Measurements from ENCODE around the gene GRIK5. TPM values are rescaled to one million over a fixed set of nuclear protein-coding genes. Genes with fewer than 3 reads are reported as not detected.
"Not testable (repeated sequence)": the region's sequence is repeated elsewhere in the genome, so short reads cannot be mapped to it uniquely, and the experiment has no call there.

Gene GRIK5
- total and polyA plus RNA-seq, 2 experiments from 2014 or later: 0.50 to 0.60 TPM

DNA sequence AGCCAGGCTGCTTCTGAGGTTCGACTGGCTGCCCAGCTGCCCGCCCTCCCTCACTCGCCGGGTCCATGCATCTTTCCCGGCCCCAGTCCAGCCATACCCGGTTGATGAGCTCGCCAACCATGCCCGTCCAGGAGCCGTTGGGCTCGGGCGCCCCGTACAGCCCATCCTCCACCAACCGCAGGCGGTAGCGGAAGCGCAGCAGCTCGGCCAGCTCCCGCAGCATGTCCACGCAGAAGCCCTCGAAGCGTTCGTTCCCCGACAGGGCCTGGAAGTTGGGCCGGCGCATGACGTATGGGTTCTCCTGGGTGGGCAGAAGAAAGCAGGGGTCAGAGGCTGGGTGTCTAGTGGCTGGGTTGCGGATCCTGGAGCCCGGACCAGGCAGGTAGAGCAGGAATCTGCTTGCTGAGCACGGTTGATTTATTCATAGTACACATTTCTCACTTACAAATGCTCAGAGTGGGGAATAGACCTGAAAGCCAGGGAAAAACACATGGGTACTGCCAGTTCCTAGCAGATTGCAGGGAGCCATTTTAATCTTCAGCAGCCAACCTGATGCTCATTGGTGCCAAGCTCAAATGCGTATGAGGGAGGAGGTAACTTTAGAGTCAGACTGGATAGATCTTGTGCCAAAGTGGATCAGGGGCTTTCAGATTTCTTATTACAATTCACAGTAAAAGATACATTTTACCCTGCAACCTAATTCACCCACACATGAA is 27.4 kb downstream of the GRIK5 start:
- Histone ChIP-seq H3K36me3 (replicated peaks; ENCODE audit: insufficient read depth, low read depth) (no peaks in the 10 kb centered on the region), H3K4me3 (no peak overlapping the region), H3K4me1 (ENCODE audit: insufficient read depth) (no peaks in the 10 kb centered on the region), H2AFZ (no peak overlapping the region), H3K9me2 (replicated peaks; ENCODE audit: insufficient read depth) (no peaks in the 10 kb centered on the region), H3K27me3 (no peaks in the 10 kb centered on the region), H3K79me2 (no peaks in the 10 kb centered on the region), H4K20me1 (ENCODE audit: insufficient read depth, poor library complexity, severe bottlenecking) (no peaks in the 10 kb centered on the region), H3K4me2 (no peak overlapping the region), H3K9me3 (ENCODE audit: low read depth) (no peaks in the 10 kb centered on the region), H3K27ac (no peak overlapping the region)
- 97% methylated on average over 28 of the region's 30 CpGs for WGBS (ENCODE audit: low lambda C conversion rate, missing lambda C conversion rate)
- DNase-seq (ENCODE audit: low spot score): no peak
- TF ChIP-seq EZH2phosphoT487 (IDR thresholded peaks at IDR 0.05; ENCODE audit: low read depth, severe bottlenecking, unreplicated experiment) (no peak), EZH2 (IDR thresholded peaks at IDR 0.05; ENCODE audit: borderline replicate concordance) (no peak), CTCF (IDR thresholded peaks at IDR 0.05; ENCODE audit: poor library complexity) (no peak)

- H3K9me3 ChIP-seq (ENCODE audit: low read depth); H3K9me2 ChIP-seq (replicated peaks; ENCODE audit: insufficient read depth); DNase-seq (ENCODE audit: low spot score); H3K27ac ChIP-seq; H3K4me2 ChIP-seq; H3K79me2 ChIP-seq; H3K27me3 ChIP-seq; H3K4me1 ChIP-seq (ENCODE audit: insufficient read depth); H3K4me3 ChIP-seq; H2AFZ ChIP-seq; H4K20me1 ChIP-seq (ENCODE audit: insufficient read depth, poor library complexity, severe bottlenecking); H3K36me3 ChIP-seq (replicated peaks; ENCODE audit: insufficient read depth, low read depth): not testable (repeated sequence)
- WGBS (ENCODE audit: low lambda C conversion rate, missing lambda C conversion rate): 89% methylated on average over 9 of the region's 9 CpGs
Measured at GRCh38 chr19:42040491-42040890, 29.5 kb downstream of the GRIK5 start.

GRCh38 chr19:42040031-42040430 is 30.0 kb downstream of the GRIK5 start:
- Histone ChIP-seq H3K27me3 (no peaks in the 10 kb centered on the region), H3K4me3 (no peak overlapping the region), H3K4me1 (ENCODE audit: insufficient read depth) (no peaks in the 10 kb centered on the region), H3K36me3 (replicated peaks; ENCODE audit: insufficient read depth, low read depth) (no peaks in the 10 kb centered on the region), H3K9me3 (ENCODE audit: low read depth) (no peaks in the 10 kb centered on the region), H2AFZ (no peak overlapping the region), H3K9me2 (replicated peaks; ENCODE audit: insufficient read depth) (no peaks in the 10 kb centered on the region), H3K79me2 (no peaks in the 10 kb centered on the region), H3K4me2 (no peak overlapping the region), H3K27ac (no peak overlapping the region), H4K20me1 (ENCODE audit: insufficient read depth, poor library complexity, severe bottlenecking) (no peaks in the 10 kb centered on the region)
- TF ChIP-seq EZH2 (IDR thresholded peaks at IDR 0.05; ENCODE audit: borderline replicate concordance): no peak
- no peak for TF ChIP-seq EZH2phosphoT487 (IDR thresholded peaks at IDR 0.05; ENCODE audit: low read depth, severe bottlenecking, unreplicated experiment)
- no peak for TF ChIP-seq CTCF (IDR thresholded peaks at IDR 0.05; ENCODE audit: poor library complexity)
- no peak for DNase-seq (ENCODE audit: low spot score)

DNA sequence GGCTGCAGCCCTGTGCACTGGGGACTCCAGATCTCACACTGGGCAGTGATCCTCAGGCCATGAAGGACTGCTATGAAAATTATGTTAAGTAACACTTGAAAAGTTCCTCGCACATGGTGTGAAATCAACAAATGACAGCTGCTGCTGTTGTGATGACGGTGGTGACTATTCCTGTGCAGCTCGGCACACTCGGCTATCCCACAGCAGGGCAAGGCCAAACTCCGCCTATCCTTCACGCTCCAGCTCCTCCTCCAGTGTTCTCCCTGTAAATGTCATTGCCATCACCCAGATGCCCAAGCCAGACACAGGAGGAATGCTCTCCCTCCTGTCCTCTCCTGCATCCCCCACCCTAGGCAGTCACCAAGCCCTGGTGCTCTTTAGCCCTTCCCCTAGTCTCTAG is 31.3 kb downstream of the GRIK5 start:
- H2AFZ ChIP-seq: no peak overlapping the region

More for the DNA sequence above, 31.3 kb downstream of the GRIK5 start:
- Histone ChIP-seq H3K79me2 (no peaks in the 10 kb centered on the region), H3K4me3 (no peak overlapping the region), H4K20me1 (ENCODE audit: insufficient read depth, poor library complexity, severe bottlenecking) (no peaks in the 10 kb centered on the region), H3K27me3 (no peaks in the 10 kb centered on the region), H3K36me3 (replicated peaks; ENCODE audit: insufficient read depth, low read depth) (no peaks in the 10 kb centered on the region), H3K27ac (no peak overlapping the region), H3K9me3 (ENCODE audit: low read depth) (no peaks in the 10 kb centered on the region), H3K4me1 (ENCODE audit: insufficient read depth) (no peaks in the 10 kb centered on the region), H3K9me2 (replicated peaks; ENCODE audit: insufficient read depth) (no peaks in the 10 kb centered on the region), H3K4me2 (no peak overlapping the region)
- DNase-seq (ENCODE audit: low spot score): no peak
- 93% methylated on average over 6 of the region's 6 CpGs for WGBS (ENCODE audit: low lambda C conversion rate, missing lambda C conversion rate)
- TF ChIP-seq CTCF (IDR thresholded peaks at IDR 0.05; ENCODE audit: poor library complexity) (no peak), EZH2 (IDR thresholded peaks at IDR 0.05; ENCODE audit: borderline replicate concordance) (no peak), EZH2phosphoT487 (IDR thresholded peaks at IDR 0.05; ENCODE audit: low read depth, severe bottlenecking, unreplicated experiment) (no peak)
